Stimulated activated CD4-positive, alpha-beta T cell treated with anti-CD3 and anti-CD28 coated beads, Interleukin-4, amount 100 ng/mL, for 48 hours (primary cell): ENCODE data around the gene ANKRD40CL.

Experiments
- DNase-seq, 2 donors: peaks; one replicate each; pipeline ENCODE4 v3.0.0-alpha.2; 2020; ENCODE audit warnings: low read depth in 2 of 2

ANKRD40CL gene

GRCh38 chr17:50715471-50715870, 51.8 kb downstream of the ANKRD40CL start:
- DNase-seq = no peak

GRCh38 chr17:50712641-50713040, 54.7 kb downstream of the ANKRD40CL start:
- no peak for DNase-seq
